HepG2 (cell line): ENCODE measurements around the gene HLF. TPM values are rescaled to one million over a fixed set of nuclear protein-coding genes. Genes with fewer than 3 reads are reported as not detected.

Experiments
- AHR ChIP-seq: IDR thresholded peaks from 2 replicates; pipeline ENCODE4 v1.6.1; 2018; ENCODE audit warnings: missing genetic modification reagents, missing compliant biosample characterization
- ATF6 ChIP-seq: sonication (generic); formaldehyde crosslinking; conservative IDR thresholded peaks from 2 replicates; pipeline ENCODE4 v1.4.0; 2020; ENCODE audit warnings: missing genetic modification reagents
- HIC2 ChIP-seq: sonication (generic); formaldehyde crosslinking; IDR thresholded peaks from 2 replicates; pipeline ENCODE4 v1.9.0; 2022; ENCODE audit warnings: low read depth, missing genetic modification reagents
- KLF15 ChIP-seq: sonication (generic); formaldehyde crosslinking; IDR thresholded peaks from 2 replicates; pipeline ENCODE4 v1.8.1; 2023; ENCODE audit warnings: borderline replicate concordance, mild to moderate bottlenecking, inconsistent platforms, missing genetic modification reagents, mixed read lengths
- LRRFIP1 ChIP-seq: sonication (generic); formaldehyde crosslinking; conservative IDR thresholded peaks from 2 replicates; pipeline ENCODE4 v1.4.0; 2020; ENCODE audit warnings: missing genetic modification reagents
- MYC ChIP-seq: sonication (generic); formaldehyde crosslinking; IDR thresholded peaks from 2 replicates; pipeline ENCODE4 v1.9.0; 2021; ENCODE audit warnings: missing genetic modification reagents, borderline replicate concordance
- RFXANK ChIP-seq: IDR thresholded peaks from 2 replicates; pipeline ENCODE4 v1.6.1; 2016
- RNF2 ChIP-seq: fragments of 450-650 bp; conservative IDR thresholded peaks from 2 replicates; pipeline ENCODE4 v1.6.1; 2016; ENCODE audit warnings: low read depth
- TRIM22 ChIP-seq: fragments of 450-650 bp; IDR thresholded peaks from 2 replicates; pipeline ENCODE4 v1.6.1; 2017
- ZBTB3 ChIP-seq: sonication (generic); formaldehyde crosslinking; IDR thresholded peaks from 2 replicates; pipeline ENCODE4 v1.4.0; 2020; ENCODE audit warnings: low read depth, mild to moderate bottlenecking, moderate library complexity, missing genetic modification reagents, borderline replicate concordance
- ZNF136 ChIP-seq: sonication (generic); formaldehyde crosslinking; IDR thresholded peaks from 2 replicates; pipeline ENCODE4 v1.8.1; 2022; ENCODE audit warnings: low read depth, mild to moderate bottlenecking, moderate library complexity, missing genetic modification reagents
- ZNF3 ChIP-seq: IDR thresholded peaks from 2 replicates; pipeline ENCODE4 v1.7.0; 2017; ENCODE audit warnings: inconsistent platforms
- ZNF792 ChIP-seq: IDR thresholded peaks from 2 replicates; pipeline ENCODE4 v1.6.1; 2016
- ZNF891 ChIP-seq: sonication (generic); formaldehyde crosslinking; IDR thresholded peaks from 2 replicates; pipeline ENCODE4 v1.5.0; 2020; ENCODE audit warnings: mild to moderate bottlenecking, missing genetic modification reagents
- ZSCAN25 ChIP-seq: sonication (generic); formaldehyde crosslinking; IDR thresholded peaks from 2 replicates; pipeline ENCODE4 v1.8.0; 2022; ENCODE audit warnings: mild to moderate bottlenecking, missing genetic modification reagents
- ZSCAN29 ChIP-seq: sonication (generic); formaldehyde crosslinking; conservative IDR thresholded peaks from 2 replicates; pipeline ENCODE4 v1.4.0; 2020; ENCODE audit warnings: mild to moderate bottlenecking, missing genetic modification reagents
- polyA plus RNA-seq, 8 experiments: library from polyadenylated mRNA; depleted of rRNA in 3 of 8; stranded (reverse) in 7 of 8; unstranded in 1 of 8; fragments of >200 nt; fragmentation: Illumina TruSeq in 4 of 8; extraction: Trizol in 4 of 8; gene quantifications; 2 replicates each; pipeline versions ENCODE4 v1.2.1 to v1.2.3, GENCODE V29; 2011 to 2016; ENCODE audit warnings: low read depth in 4 of 8, missing spikeins in 1 of 8, mixed read lengths in 1 of 8; ENCODE audit not compliant: insufficient read depth in 1 of 8
- total RNA-seq, 5 experiments: library from RNA; depleted of rRNA; stranded (reverse); fragments of >200 nt; fragmentation: Illumina TruSeq; extraction: Trizol; gene quantifications; 2 replicates each; pipeline ENCODE4 v1.2.3, GENCODE V29; 2016; ENCODE audit warnings: low read depth in 1 of 5
- TF ChIP-seq, protein P1 (sequence below): sonication (generic); formaldehyde crosslinking; IDR thresholded peaks from 2 replicates; pipeline ENCODE4 v1.5.1; 2020; ENCODE audit warnings: missing genetic modification reagents, mild to moderate bottlenecking, borderline replicate concordance
- TF ChIP-seq, protein P2 (sequence below): IDR thresholded peaks from 2 replicates; pipeline ENCODE4 v1.6.1; 2016

The HLF gene
- total and polyA plus RNA-seq, 2 of the 13 experiments (the other 11 are each of a cell fraction or from before 2014, with no cell fraction given), result 202 to 346 TPM

DNA sequence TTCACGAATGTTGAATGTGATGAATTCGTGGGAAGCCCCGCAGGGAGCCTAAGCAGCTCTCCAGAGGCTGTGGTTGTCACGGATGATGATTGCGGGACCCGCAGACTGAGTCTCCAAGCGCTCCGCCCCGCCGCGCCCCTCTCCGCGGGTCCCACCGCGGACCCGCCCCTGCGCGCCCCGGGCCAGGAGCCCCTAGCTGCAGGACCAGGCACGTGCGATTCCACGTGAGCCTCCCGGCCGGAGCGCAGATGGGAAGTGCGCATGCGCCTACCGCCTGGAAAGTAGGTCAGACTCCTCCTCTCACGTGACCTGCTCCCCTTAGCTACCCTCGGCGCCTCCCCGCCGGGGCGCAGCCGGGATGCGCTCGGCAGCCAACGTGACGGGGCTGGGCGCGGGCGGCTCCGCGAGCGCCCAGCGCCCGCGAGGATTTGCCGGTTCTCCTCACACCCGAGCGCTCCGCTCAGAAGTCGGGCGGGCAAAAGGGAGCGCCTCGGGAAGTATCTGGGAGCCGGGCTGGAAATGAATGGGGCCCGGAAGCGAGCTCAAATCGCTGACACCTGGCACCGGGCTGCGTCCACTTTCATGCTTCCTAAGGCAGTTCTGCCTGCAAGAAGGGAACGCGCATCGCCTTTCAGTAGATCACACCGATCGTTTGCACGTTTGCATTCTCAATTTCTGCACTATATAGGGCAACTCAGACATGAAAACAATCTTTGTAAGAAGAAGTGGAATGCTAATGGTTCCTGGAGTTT, 26.4 kb upstream of the HLF start (continued):
- TF ChIP-seq, protein P1, sequence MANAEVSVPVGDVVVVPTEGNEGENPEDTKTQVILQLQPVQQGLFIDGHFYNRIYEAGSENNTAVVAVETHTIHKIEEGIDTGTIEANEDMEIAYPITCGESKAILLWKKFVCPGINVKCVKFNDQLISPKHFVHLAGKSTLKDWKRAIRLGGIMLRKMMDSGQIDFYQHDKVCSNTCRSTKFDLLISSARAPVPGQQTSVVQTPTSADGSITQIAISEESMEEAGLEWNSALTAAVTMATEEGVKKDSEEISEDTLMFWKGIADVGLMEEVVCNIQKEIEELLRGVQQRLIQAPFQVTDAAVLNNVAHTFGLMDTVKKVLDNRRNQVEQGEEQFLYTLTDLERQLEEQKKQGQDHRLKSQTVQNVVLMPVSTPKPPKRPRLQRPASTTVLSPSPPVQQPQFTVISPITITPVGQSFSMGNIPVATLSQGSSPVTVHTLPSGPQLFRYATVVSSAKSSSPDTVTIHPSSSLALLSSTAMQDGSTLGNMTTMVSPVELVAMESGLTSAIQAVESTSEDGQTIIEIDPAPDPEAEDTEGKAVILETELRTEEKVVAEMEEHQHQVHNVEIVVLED (CRISPR knock-in tag), result peak; percentile 80
- TF ChIP-seq ATF6 (CRISPR knock-in tag) (no peak), ZSCAN25 (CRISPR knock-in tag) (peak; percentile 81), ZBTB3 (CRISPR knock-in tag) (0 out of 2 replicates have a peak, but pooled peaks have one; percentile 25), MYC (CRISPR knock-in tag) (peak; percentile 95), ZNF136 (CRISPR knock-in tag) (peak; percentile 89; the same call in 1 of the 2 replicates), ZNF792 (peak; percentile 88; the same call in 1 of the 2 replicates), TRIM22 (no peak), LRRFIP1 (no peak), RFXANK (no peak), RNF2 (peak; percentile 74; the same call in 1 of the 2 replicates), HIC2 (CRISPR knock-in tag) (0 out of 2 replicates have a peak, but pooled peaks have one; percentile 32), ZSCAN29 (CRISPR knock-in tag) (no peak), ZNF891 (CRISPR knock-in tag) (peak; percentile 91), ZNF3 (no peak), AHR (CRISPR knock-in tag) (peak; percentile 55; the same call in 1 of the 2 replicates), KLF15 (no peak)
- TF ChIP-seq, protein P2, sequence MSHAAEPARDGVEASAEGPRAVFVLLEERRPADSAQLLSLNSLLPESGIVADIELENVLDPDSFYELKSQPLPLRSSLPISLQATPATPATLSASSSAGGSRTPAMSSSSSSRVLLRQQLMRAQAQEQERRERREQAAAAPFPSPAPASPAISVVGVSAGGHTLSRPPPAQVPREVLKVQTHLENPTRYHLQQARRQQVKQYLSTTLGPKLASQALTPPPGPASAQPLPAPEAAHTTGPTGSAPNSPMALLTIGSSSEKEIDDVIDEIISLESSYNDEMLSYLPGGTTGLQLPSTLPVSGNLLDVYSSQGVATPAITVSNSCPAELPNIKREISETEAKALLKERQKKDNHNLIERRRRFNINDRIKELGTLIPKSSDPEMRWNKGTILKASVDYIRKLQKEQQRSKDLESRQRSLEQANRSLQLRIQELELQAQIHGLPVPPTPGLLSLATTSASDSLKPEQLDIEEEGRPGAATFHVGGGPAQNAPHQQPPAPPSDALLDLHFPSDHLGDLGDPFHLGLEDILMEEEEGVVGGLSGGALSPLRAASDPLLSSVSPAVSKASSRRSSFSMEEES (CRISPR knock-in tag), result peak; percentile 72; the same call in 1 of the 2 replicates
